ENCODE results near the gene THEMIS2.
"Not testable (repeated sequence)": the region's sequence is repeated elsewhere in the genome, so short reads cannot be mapped to it uniquely, and the experiment has no call there.

THEMIS2 gene

DNA sequence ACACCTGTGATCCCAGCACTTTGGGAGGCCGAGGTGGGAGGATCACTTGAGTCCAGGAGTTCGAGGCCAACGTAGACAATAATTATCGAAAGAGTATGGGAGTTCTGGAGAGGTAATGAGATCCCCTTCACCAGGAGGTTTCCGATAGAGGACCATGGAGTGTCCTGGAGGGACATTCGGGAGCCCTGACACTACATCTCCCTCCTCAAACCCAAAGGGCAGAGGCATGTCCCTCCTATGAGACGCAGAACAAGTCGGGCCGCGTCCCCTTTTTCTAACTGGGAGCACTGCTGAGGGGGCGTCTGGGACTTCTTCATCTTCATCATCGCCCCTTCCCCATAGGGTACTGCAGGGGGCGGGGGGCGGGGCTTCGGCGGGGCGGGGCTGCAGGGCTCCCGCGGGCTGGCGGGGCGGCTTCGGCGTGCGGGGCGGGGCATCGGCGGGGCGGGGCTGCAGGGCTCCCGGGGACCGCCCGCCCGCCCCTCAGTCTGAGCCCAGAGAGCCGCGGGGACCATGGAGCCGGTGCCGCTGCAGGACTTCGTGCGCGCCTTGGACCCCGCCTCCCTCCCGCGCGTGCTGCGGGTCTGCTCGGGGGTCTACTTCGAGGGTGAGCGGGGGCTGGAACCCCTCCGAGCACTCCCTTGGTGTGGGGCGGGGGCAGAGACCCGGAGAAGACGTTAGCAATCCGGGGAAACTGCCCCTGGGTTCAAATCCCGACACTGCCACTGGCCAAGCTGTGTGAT is at the start of gene THEMIS2:
THEMIS2 (plus strand) TSS at position 486 of the 743 bp plus-strand sequence; CDS start at position 514, 28 bp downstream.
- Histone ChIP-seq H3K36me3 (ENCODE audit: control insufficient read depth in 1 of 2, insufficient read depth in 2 of 2, low read length in 2 of 2) (no peaks in the 10 kb centered on the region), H3K27ac (ENCODE audit: low read length) (peak within 1 kb of the TSS; percentile 84), H3K27me3 (ENCODE audit: low read depth, low read length) (no peaks in the 10 kb centered on the region), H3K4me3 (ENCODE audit: low read depth in 1 of 2, low read length in 2 of 2) (peak within 1 kb of the TSS; percentile 71 to 85), H3K9me3 (ENCODE audit: control insufficient read depth in 1 of 2, low read length in 2 of 2) (no peaks in the 10 kb centered on the region), H3K4me1 (ENCODE audit: control insufficient read depth in 1 of 2, insufficient read depth in 2 of 2, low read length in 2 of 2) (peaks cover 0 to 9% of the 10 kb centered on the region in 2 donors)

GRCh38 chr1:27823784-27824183 is 48.6 kb upstream of the THEMIS2 start:
- Histone ChIP-seq H3K4me3 (ENCODE audit: low read depth in 1 of 2, low read length in 2 of 2) (no peak overlapping the region), H3K9me3 (ENCODE audit: control insufficient read depth in 1 of 2, low read length in 2 of 2) (no peaks in the 10 kb centered on the region), H3K4me1 (ENCODE audit: control insufficient read depth in 1 of 2, insufficient read depth in 2 of 2, low read length in 2 of 2) (no peaks in the 10 kb centered on the region), H3K36me3 (ENCODE audit: control insufficient read depth in 1 of 2, insufficient read depth in 2 of 2, low read length in 2 of 2) (peaks cover 22 to 47% of the 10 kb centered on the region in 2 donors), H3K27me3 (ENCODE audit: low read depth, low read length) (no peaks in the 10 kb centered on the region), H3K27ac (ENCODE audit: low read length) (no peak overlapping the region)

DNA sequence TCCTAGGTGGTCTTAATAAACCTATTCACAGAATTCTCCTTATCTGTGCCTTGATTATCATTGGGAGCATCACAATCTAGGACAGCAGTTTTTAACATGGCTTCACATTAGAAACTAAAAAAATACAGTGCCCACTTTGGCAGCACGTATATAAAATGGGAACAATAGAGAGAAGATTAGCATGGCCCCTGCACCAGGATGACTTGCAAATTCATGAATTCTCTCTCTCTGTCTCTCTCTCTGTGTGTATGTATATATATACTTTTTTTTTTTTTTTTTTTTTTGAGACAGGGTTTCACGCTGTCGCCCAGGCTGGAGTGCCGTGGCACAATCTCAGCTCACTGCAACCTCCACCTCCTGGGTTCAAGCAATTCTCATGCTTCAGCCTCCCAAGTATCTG is 47.9 kb upstream of the THEMIS2 start:
- H3K27me3 ChIP-seq (ENCODE audit: low read depth, low read length) = no peaks in the 10 kb centered on the region
- no peak overlapping the region for H3K27ac ChIP-seq (ENCODE audit: low read length)
- no peak overlapping the region for H3K4me3 ChIP-seq (ENCODE audit: low read depth in 1 of 2, low read length in 2 of 2)
- H3K4me1 ChIP-seq (ENCODE audit: control insufficient read depth in 1 of 2, insufficient read depth in 2 of 2, low read length in 2 of 2) = no peaks in the 10 kb centered on the region
- H3K36me3 ChIP-seq (ENCODE audit: control insufficient read depth in 1 of 2, insufficient read depth in 2 of 2, low read length in 2 of 2) = peaks cover 19 to 42% of the 10 kb centered on the region in 2 donors
- no peaks in the 10 kb centered on the region for H3K9me3 ChIP-seq (ENCODE audit: control insufficient read depth in 1 of 2, low read length in 2 of 2)

- H3K9me3 ChIP-seq (ENCODE audit: control insufficient read depth in 1 of 2, low read length in 2 of 2); H3K27ac ChIP-seq (ENCODE audit: low read length); H3K27me3 ChIP-seq (ENCODE audit: low read depth, low read length): not testable (repeated sequence)
- Histone ChIP-seq H3K36me3 (ENCODE audit: control insufficient read depth in 1 of 2, insufficient read depth in 2 of 2, low read length in 2 of 2) (peaks cover 17 to 23% of the 10 kb centered on the region in 2 donors), H3K4me1 (ENCODE audit: control insufficient read depth in 1 of 2, insufficient read depth in 2 of 2, low read length in 2 of 2) (peaks cover 8 to 23% of the 10 kb centered on the region in 2 donors), H3K4me3 (ENCODE audit: low read depth in 1 of 2, low read length in 2 of 2) (peak overlapping the region in 1 of 2 donors; percentile 100)
These were observed 42.9 kb upstream of the THEMIS2 start for GRCh38 chr1:27829339-27829960.

GRCh38 chr1:27830621-27831440 is 41.5 kb upstream of the THEMIS2 start, which contains the start of gene PPP1R8:
TSS of gene PPP1R8 (plus strand) at chr1:27830782. CDS start at chr1:27830836, 54 bp downstream.
- peaks cover 20 to 28% of the 10 kb centered on the region in 2 donors for H3K36me3 ChIP-seq (ENCODE audit: control insufficient read depth in 1 of 2, insufficient read depth in 2 of 2, low read length in 2 of 2)

GRCh38 chr1:27831568-27832410 is 40.6 kb upstream of the THEMIS2 start:
- no peak overlapping the region for H3K27ac ChIP-seq (ENCODE audit: low read length)
- H3K9me3 ChIP-seq (ENCODE audit: control insufficient read depth in 1 of 2, low read length in 2 of 2) = no peaks in the 10 kb centered on the region
- no peaks in the 10 kb centered on the region for H3K27me3 ChIP-seq (ENCODE audit: low read depth, low read length)
- H3K36me3 ChIP-seq (ENCODE audit: control insufficient read depth in 1 of 2, insufficient read depth in 2 of 2, low read length in 2 of 2) = peaks cover 20 to 28% of the 10 kb centered on the region in 2 donors
- peaks cover 13 to 23% of the 10 kb centered on the region in 2 donors for H3K4me1 ChIP-seq (ENCODE audit: control insufficient read depth in 1 of 2, insufficient read depth in 2 of 2, low read length in 2 of 2)
- peak overlapping the region; percentile 87 to 100 for H3K4me3 ChIP-seq (ENCODE audit: low read depth in 1 of 2, low read length in 2 of 2)

More at GRCh38 chr1:27830621-27831440, 41.5 kb upstream of the THEMIS2 start, which contains the start of gene PPP1R8:
- no peaks in the 10 kb centered on the region for H3K27me3 ChIP-seq (ENCODE audit: low read depth, low read length)
- H3K27ac ChIP-seq (ENCODE audit: low read length) = peak within 1 kb of the TSS; percentile 85
- H3K4me1 ChIP-seq (ENCODE audit: control insufficient read depth in 1 of 2, insufficient read depth in 2 of 2, low read length in 2 of 2) = peaks cover 13 to 23% of the 10 kb centered on the region in 2 donors
- peak within 1 kb of the TSS; percentile 87 to 100 for H3K4me3 ChIP-seq (ENCODE audit: low read depth in 1 of 2, low read length in 2 of 2)
- no peaks in the 10 kb centered on the region for H3K9me3 ChIP-seq (ENCODE audit: control insufficient read depth in 1 of 2, low read length in 2 of 2)

DNA sequence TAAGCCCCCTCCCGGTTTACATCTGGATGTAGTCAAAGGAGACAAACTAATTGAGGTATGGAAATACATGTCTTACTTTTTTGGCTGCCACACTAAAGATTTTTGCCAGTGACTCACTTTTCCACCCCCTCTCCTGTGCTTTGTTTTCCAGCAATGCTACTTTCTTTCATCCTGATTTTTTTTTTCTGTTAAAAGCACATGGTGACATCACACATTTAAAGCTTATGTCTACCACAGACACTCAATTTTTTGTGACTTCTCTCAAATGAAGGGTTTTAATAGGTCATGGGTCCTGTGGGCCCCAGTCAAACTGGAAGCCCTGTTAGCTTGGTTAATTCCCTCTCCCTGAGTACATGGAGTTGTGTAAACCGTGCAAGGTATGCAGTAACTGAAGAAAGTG is 39.6 kb upstream of the THEMIS2 start:
- Histone ChIP-seq H3K36me3 (ENCODE audit: control insufficient read depth in 1 of 2, insufficient read depth in 2 of 2, low read length in 2 of 2) (peaks cover 20 to 28% of the 10 kb centered on the region in 2 donors), H3K4me3 (ENCODE audit: low read depth in 1 of 2, low read length in 2 of 2) (no peak overlapping the region), H3K27ac (ENCODE audit: low read length) (no peak overlapping the region), H3K27me3 (ENCODE audit: low read depth, low read length) (no peaks in the 10 kb centered on the region), H3K9me3 (ENCODE audit: control insufficient read depth in 1 of 2, low read length in 2 of 2) (no peaks in the 10 kb centered on the region), H3K4me1 (ENCODE audit: control insufficient read depth in 1 of 2, insufficient read depth in 2 of 2, low read length in 2 of 2) (peaks cover 13 to 23% of the 10 kb centered on the region in 2 donors)

- no peaks in the 10 kb centered on the region for H3K27me3 ChIP-seq (ENCODE audit: low read depth, low read length)
- no peak overlapping the region for H3K4me3 ChIP-seq (ENCODE audit: low read depth in 1 of 2, low read length in 2 of 2)
- no peak overlapping the region for H3K27ac ChIP-seq (ENCODE audit: low read length)
- H3K36me3 ChIP-seq (ENCODE audit: control insufficient read depth in 1 of 2, insufficient read depth in 2 of 2, low read length in 2 of 2) = peaks cover 20 to 28% of the 10 kb centered on the region in 2 donors
- no peaks in the 10 kb centered on the region for H3K9me3 ChIP-seq (ENCODE audit: control insufficient read depth in 1 of 2, low read length in 2 of 2)
- peaks cover 13 to 23% of the 10 kb centered on the region in 2 donors for H3K4me1 ChIP-seq (ENCODE audit: control insufficient read depth in 1 of 2, insufficient read depth in 2 of 2, low read length in 2 of 2)
These were observed 38.9 kb upstream of the THEMIS2 start for GRCh38 chr1:27833470-27833869.

DNA sequence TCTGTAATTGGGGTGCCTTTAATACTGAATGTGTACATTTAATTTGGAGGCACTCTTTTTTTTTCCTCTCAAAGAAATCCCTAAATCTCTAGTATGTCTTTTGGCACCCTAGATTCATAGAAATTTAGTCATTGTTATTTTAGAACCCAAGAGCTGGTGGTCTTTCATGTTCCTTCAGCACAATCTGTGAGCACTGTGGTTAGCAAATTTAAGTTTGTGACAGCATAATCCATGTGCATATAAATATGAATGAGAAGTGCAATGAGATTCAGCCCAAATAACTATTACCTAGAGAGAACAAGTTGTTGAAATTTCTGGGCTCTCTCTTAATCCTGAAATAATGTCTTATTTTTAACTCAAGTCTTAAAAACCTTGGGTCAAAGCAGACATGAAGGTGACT is 37.3 kb upstream of the THEMIS2 start:
- H3K9me3 ChIP-seq (ENCODE audit: control insufficient read depth in 1 of 2, low read length in 2 of 2) = no peaks in the 10 kb centered on the region
- no peak overlapping the region for H3K4me3 ChIP-seq (ENCODE audit: low read depth in 1 of 2, low read length in 2 of 2)
- H3K27me3 ChIP-seq (ENCODE audit: low read depth, low read length) = no peaks in the 10 kb centered on the region
- peaks cover 21 to 41% of the 10 kb centered on the region in 2 donors for H3K36me3 ChIP-seq (ENCODE audit: control insufficient read depth in 1 of 2, insufficient read depth in 2 of 2, low read length in 2 of 2)
- H3K4me1 ChIP-seq (ENCODE audit: control insufficient read depth in 1 of 2, insufficient read depth in 2 of 2, low read length in 2 of 2) = peaks cover 13 to 19% of the 10 kb centered on the region in 2 donors
- no peak overlapping the region for H3K27ac ChIP-seq (ENCODE audit: low read length)

DNA sequence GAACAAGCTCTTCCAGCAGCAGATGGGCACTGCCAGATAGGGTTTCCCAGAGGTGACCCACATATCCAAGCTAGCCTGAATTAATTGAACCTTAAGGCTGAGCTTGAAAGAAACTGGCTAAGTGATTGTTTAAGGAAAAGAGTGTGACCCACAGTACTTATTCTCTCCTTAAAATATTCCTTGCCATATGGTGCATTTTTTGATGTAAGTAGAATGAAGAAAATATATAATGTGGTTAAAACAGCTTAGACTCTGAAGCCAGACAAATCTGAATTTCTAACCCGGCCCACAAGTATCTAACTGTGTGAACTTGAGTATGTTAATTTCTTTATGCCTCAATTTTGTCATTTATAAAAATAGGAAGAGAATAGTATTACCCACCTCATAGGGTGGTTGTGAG is 36.8 kb upstream of the THEMIS2 start:
- peaks cover 13 to 19% of the 10 kb centered on the region in 2 donors for H3K4me1 ChIP-seq (ENCODE audit: control insufficient read depth in 1 of 2, insufficient read depth in 2 of 2, low read length in 2 of 2)
- H3K27me3 ChIP-seq (ENCODE audit: low read depth, low read length) = no peaks in the 10 kb centered on the region
- H3K27ac ChIP-seq (ENCODE audit: low read length) = no peak overlapping the region
- H3K36me3 ChIP-seq (ENCODE audit: control insufficient read depth in 1 of 2, insufficient read depth in 2 of 2, low read length in 2 of 2) = peaks cover 25 to 46% of the 10 kb centered on the region in 2 donors
- H3K9me3 ChIP-seq (ENCODE audit: control insufficient read depth in 1 of 2, low read length in 2 of 2) = no peaks in the 10 kb centered on the region
- H3K4me3 ChIP-seq (ENCODE audit: low read depth in 1 of 2, low read length in 2 of 2) = no peak overlapping the region
